K562 (cell line): ENCODE results near the gene CARMIL1. TPM values are rescaled to one million over a fixed set of nuclear protein-coding genes. Genes with fewer than 3 reads are reported as not detected.

Experiments used
- ATAC-seq: fragments of 200-7000 bp; cut with Tn5 transposase; 3 replicates; pipeline ENCODE4 v1.9.1; 2020; ENCODE audit warnings: moderate library complexity
- BruUV-seq: library from RNA; stranded (reverse); fragments of 400-500 nt; replicated peaks from 2 replicates; lab custom pipeline; 2021; lab: Mats Ljungman, UMichigan
- CTCF ChIA-PET: fragments of 300-600 bp; formaldehyde crosslinking; extraction: SDS; loops from one replicate; lab custom pipeline; 2021; ENCODE audit warnings: low intra/inter-chr PET ratio; lab: Yijun Ruan, JAX
- POLR2A ChIA-PET: fragments of 300-600, 350-650 bp; sonication (Branson Sonifier 250); formaldehyde crosslinking; extraction: SDS; loops from one replicate; lab custom pipeline; 2021; ENCODE audit warnings: antibody characterized with exemption, inconsistent platforms; lab: Yijun Ruan, JAX
- DNase-seq, 4 experiments: peaks; one replicate each; pipeline versions ENCODE4 v3.0.0 to v3.0.0-alpha.2; 2011 to 2018; ENCODE audit warnings: low spot score in 3 of 4, mixed read lengths in 3 of 4; ENCODE audit errors: extremely low read depth in 1 of 4
- FAIRE-seq: peaks from 2 replicates; lab custom pipeline; 2011; peaks lifted over from hg19 to GRCh38; lab: Jason Lieb, UNC
- H2AFZ ChIP-seq: 2 replicates; pipeline ENCODE4 v1.6.0; 2011; ENCODE audit warnings: low read depth, low read length, control low read depth, inconsistent platforms
- H3K27ac ChIP-seq: fragments of 200-600 bp; 3 replicates; pipeline ENCODE4 v1.8.0; 2011; ENCODE audit warnings: low read depth, mild to moderate bottlenecking, control low read depth, inconsistent platforms, low read length, moderate library complexity, mixed read lengths; ENCODE audit errors: extremely low read depth
- H3K27me3 ChIP-seq, 2 experiments: fragments of 300-600 bp in 1 of 2; 2 replicates in 1 of 2; 3 replicates in 1 of 2; pipeline versions ENCODE4 v1.6.0 to v1.8.0; 2011; ENCODE audit warnings: inconsistent platforms in 2 of 2, low read length in 2 of 2, mild to moderate bottlenecking in 1 of 2, mixed read lengths in 1 of 2, moderate library complexity in 1 of 2; ENCODE audit not compliant: control insufficient read depth in 2 of 2, insufficient read depth in 2 of 2
- H3K36me3 ChIP-seq: fragments of 300-600 bp; 3 replicates; pipeline ENCODE4 v1.8.0; 2011; ENCODE audit warnings: mild to moderate bottlenecking, low read length, inconsistent platforms; ENCODE audit not compliant: control insufficient read depth, insufficient read depth
- H3K4me1 ChIP-seq, 2 experiments: fragments of 200-600 bp in 1 of 2; replicated peaks in 1 of 2; 2 replicates in 1 of 2; 3 replicates in 1 of 2; pipeline versions ENCODE4 v1.5.1 to v1.8.0; 2011; ENCODE audit warnings: inconsistent platforms in 2 of 2, low read length in 2 of 2, mild to moderate bottlenecking in 1 of 2, mixed read lengths in 1 of 2, moderate library complexity in 1 of 2; ENCODE audit not compliant: control insufficient read depth in 2 of 2, insufficient read depth in 2 of 2
- H3K4me2 ChIP-seq: 2 replicates; pipeline ENCODE4 v1.6.1; 2011; ENCODE audit warnings: low read length, control low read depth, inconsistent platforms, mixed read lengths; ENCODE audit not compliant: insufficient read depth
- H3K4me3 ChIP-seq: fragments of 200-600 bp; sonication (generic), shearing (Covaris generic); 2 replicates; pipeline ENCODE4 v1.5.1; 2016; ENCODE audit warnings: control low read depth, inconsistent platforms
- H3K79me2 ChIP-seq: fragments of 200-600 bp; 3 replicates; pipeline ENCODE4 v1.8.0; 2011; ENCODE audit warnings: low read length, inconsistent platforms; ENCODE audit not compliant: control insufficient read depth, insufficient read depth
- H3K9ac ChIP-seq, 2 experiments: 2 replicates each; pipeline versions ENCODE4 v1.6.0 to v1.6.1; 2011; ENCODE audit warnings: low read depth in 2 of 2, low read length in 2 of 2, control low read depth in 1 of 2, inconsistent platforms in 1 of 2, mild to moderate bottlenecking in 1 of 2, mixed read lengths in 1 of 2; ENCODE audit not compliant: insufficient read depth in 1 of 2
- H3K9me1 ChIP-seq: one replicate; pipeline ENCODE4 v1.6.0; 2011; ENCODE audit warnings: inconsistent platforms, mild to moderate bottlenecking, low read length, moderate library complexity; ENCODE audit not compliant: control insufficient read depth, insufficient read depth
- H3K9me3 ChIP-seq: replicated peaks from 2 replicates; pipeline ENCODE4 v1.5.1; 2011; ENCODE audit warnings: low read depth, low read length, inconsistent platforms; ENCODE audit not compliant: control insufficient read depth, insufficient read depth
- H4K20me1 ChIP-seq: replicated peaks from 2 replicates; pipeline ENCODE4 v1.6.1; 2011; ENCODE audit warnings: low read length, inconsistent platforms, mixed read lengths; ENCODE audit not compliant: control insufficient read depth, insufficient read depth
- ARHGAP35 ChIP-seq: fragments of 450-650 bp; IDR thresholded peaks from 2 replicates; pipeline ENCODE4 v1.6.1; 2018; ENCODE audit not compliant: partially characterized antibody
- HSF4 ChIP-seq: fragments of 250-450 bp; sonication (Bioruptor Pico); IDR thresholded peaks from 2 replicates; pipeline ENCODE4 v2.1.2; 2022; ENCODE audit warnings: mild to moderate bottlenecking, moderate library complexity, borderline replicate concordance
- MAFK ChIP-seq: IDR thresholded peaks from 2 replicates; pipeline ENCODE4 v1.6.1; 2011; ENCODE audit warnings: low read length, improper control_type of control experiment
- SMAD4 ChIP-seq: fragments of 250-450 bp; sonication (Bioruptor Pico); conservative IDR thresholded peaks from 2 replicates; pipeline ENCODE4 v1.8.0; 2021; ENCODE audit warnings: inconsistent platforms, mild to moderate bottlenecking, moderate library complexity
- TEAD4 ChIP-seq, 2 experiments: sonication (generic) in 1 of 2; formaldehyde crosslinking in 1 of 2; IDR thresholded peaks; 2 replicates each; pipeline versions ENCODE4 v1.6.1 to v1.8.0; 2012 to 2022; ENCODE audit warnings: borderline replicate concordance in 1 of 2, inconsistent platforms in 1 of 2, low read length in 1 of 2, mild to moderate bottlenecking in 1 of 2, missing genetic modification reagents in 1 of 2
- ZNF124 ChIP-seq: sonication (generic); formaldehyde crosslinking; IDR thresholded peaks from 2 replicates; pipeline ENCODE4 v1.8.1; 2022; ENCODE audit warnings: missing genetic modification reagents
- ZNF197 ChIP-seq: fragments of 200-800 bp; sonication (Bioruptor generic); IDR thresholded peaks from 2 replicates; pipeline ENCODE4 v1.6.1; 2016; ENCODE audit warnings: low read depth, missing genetic modification characterization, missing compliant biosample characterization
- ZNF436 ChIP-seq: fragments of 250-450, 450-650 bp; sonication (Bioruptor Pico); formaldehyde crosslinking; IDR thresholded peaks from 2 replicates; pipeline ENCODE4 v1.7.0; 2020; ENCODE audit warnings: mild to moderate bottlenecking
- ZNF584 ChIP-seq: fragments of 200-800 bp; sonication (Bioruptor generic); IDR thresholded peaks from 2 replicates; pipeline ENCODE4 v1.6.1; 2016; ENCODE audit warnings: low read depth, mild to moderate bottlenecking, missing genetic modification characterization, missing compliant biosample characterization
- WGBS: fragments of 100-300 bp; shearing (Covaris generic); methylation state at CpG from one replicate; pipeline ENCODE4 v1.1.6; 2016; ENCODE audit warnings: low coverage, mixed read lengths; ENCODE audit not compliant: insufficient coverage; ENCODE audit errors: missing lambda C conversion rate; 5-methylcytosine and 5-hydroxymethylcytosine counted together
- in situ Hi-C: fragments of 300-500 bp; cut with MboI; formaldehyde crosslinking; loops from 4 replicates; pipeline ENCODE4 v1.15.0; 2018; ENCODE audit warnings: inconsistent platforms, mixed read lengths
- intact Hi-C: fragments of 100-400 bp; cut with micrococcal nuclease; formaldehyde crosslinking; loops from 2 replicates; pipeline ENCODE4 v1.14.2; 2022
- polyA plus RNA-seq, 8 experiments: library from polyadenylated mRNA; depleted of rRNA in 4 of 8; stranded (reverse) in 5 of 8; unstranded in 3 of 8; fragments of >200 nt; fragmentation: Nextera tagmentation in 2 of 8; fragmentation: Illumina TruSeq in 1 of 8; extraction: Ambion mirVana in 2 of 8; extraction: Trizol in 1 of 8; gene quantifications; 2 replicates each; pipeline versions ENCODE4 v1.2.1 to v1.2.3, GENCODE V29; 2011 to 2014; ENCODE audit warnings: inconsistent platforms in 1 of 8, missing spikeins in 1 of 8
- total RNA-seq, 7 experiments: library from RNA; depleted of rRNA in 6 of 7; stranded (reverse); fragments of >200 nt in 6 of 7; fragmentation: Illumina TruSeq in 2 of 7; extraction: Trizol in 2 of 7; gene quantifications; 2 replicates each; pipeline versions ENCODE4 v1.2.1 to v1.2.3, GENCODE V29; 2011 to 2021; ENCODE audit warnings: low replicate concordance in 1 of 7
- TF ChIP-seq, protein P1 (sequence below): fragments of 450-650 bp; IDR thresholded peaks from 2 replicates; pipeline ENCODE4 v1.7.1; 2018; ENCODE audit warnings: mild to moderate bottlenecking, low read depth; ENCODE audit not compliant: partially characterized antibody
- TF ChIP-seq, protein P2 (sequence below): fragments of 450-650 bp; formaldehyde crosslinking; IDR thresholded peaks from 2 replicates; pipeline ENCODE4 v1.4.0; 2020; ENCODE audit warnings: mild to moderate bottlenecking, moderate library complexity

The CARMIL1 gene
- total and polyA plus RNA-seq, 9 of the 15 experiments (the other 6 are each of a cell fraction or from before 2014, with no cell fraction given) = 0.04 to 0.32 (median 0.10) TPM; not detected in 1

DNA sequence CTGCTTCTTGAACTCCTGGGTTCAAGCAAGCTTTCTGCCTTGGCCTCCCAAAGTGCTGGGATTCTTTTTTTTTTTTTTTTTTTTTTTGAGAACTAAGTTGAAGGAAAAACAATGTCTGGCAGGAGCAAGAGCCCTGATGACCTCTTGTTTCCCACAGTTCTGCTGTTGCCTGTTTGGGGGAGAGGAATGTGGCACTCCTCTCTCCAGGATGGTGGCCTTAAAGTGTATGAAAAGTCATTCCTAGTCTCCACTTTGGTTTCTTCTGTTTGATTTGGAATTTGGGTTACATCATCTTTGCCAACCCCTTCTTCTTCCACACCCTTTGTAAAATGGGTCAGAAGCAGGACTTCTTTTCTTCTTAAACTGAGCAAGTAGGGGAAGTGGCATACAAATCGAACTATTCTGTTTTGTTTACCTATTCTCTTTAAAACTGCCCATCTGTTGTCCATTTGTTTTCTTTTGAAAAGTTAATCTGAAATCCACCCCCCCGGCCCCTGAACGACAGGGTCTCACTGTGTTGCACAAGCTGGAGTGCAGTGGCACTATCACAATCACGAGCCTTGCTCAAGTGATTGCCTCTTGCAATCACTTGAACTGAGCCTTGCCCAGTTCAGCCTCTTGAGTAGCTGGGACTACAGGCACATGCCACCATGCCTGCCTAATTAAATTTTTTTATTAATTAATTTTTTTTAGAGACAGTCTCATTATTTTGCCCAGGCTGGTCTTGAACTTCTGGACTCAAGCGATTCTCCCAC lies 11.3 kb downstream of the CARMIL1 start:
- Histone ChIP-seq H3K27ac (no peak overlapping the region), H3K27me3 (no peaks in the 10 kb centered on the region), H3K79me2 (no peaks in the 10 kb centered on the region), H3K9me1 (no peaks in the 10 kb centered on the region), H2AFZ (no peak overlapping the region), H3K4me1 (no peaks in the 10 kb centered on the region), H3K9me3 (no peaks in the 10 kb centered on the region), H3K36me3 (no peaks in the 10 kb centered on the region), H3K4me3 (no peak overlapping the region), H4K20me1 (no peaks in the 10 kb centered on the region), H3K4me2 (no peak overlapping the region), H3K9ac (no peak overlapping the region)
- POLR2A ChIA-PET = no interaction called here
- 2% methylated on average over 5 of the region's 5 CpGs for WGBS
- ATAC-seq (no peak), DNase-seq (no peak), FAIRE-seq (no peak)
- in situ Hi-C loops = no loop called here
- intact Hi-C loops = no loop called here
- no peak for TF ChIP-seq ARHGAP35
- no peak for TF ChIP-seq ZNF584 (CRISPR knock-in tag)
- no peak for TF ChIP-seq ZNF197
- no peak for TF ChIP-seq ZNF124 (CRISPR knock-in tag)
- TF ChIP-seq SMAD4 (CRISPR knock-in tag) = no peak
- TF ChIP-seq, protein P1, sequence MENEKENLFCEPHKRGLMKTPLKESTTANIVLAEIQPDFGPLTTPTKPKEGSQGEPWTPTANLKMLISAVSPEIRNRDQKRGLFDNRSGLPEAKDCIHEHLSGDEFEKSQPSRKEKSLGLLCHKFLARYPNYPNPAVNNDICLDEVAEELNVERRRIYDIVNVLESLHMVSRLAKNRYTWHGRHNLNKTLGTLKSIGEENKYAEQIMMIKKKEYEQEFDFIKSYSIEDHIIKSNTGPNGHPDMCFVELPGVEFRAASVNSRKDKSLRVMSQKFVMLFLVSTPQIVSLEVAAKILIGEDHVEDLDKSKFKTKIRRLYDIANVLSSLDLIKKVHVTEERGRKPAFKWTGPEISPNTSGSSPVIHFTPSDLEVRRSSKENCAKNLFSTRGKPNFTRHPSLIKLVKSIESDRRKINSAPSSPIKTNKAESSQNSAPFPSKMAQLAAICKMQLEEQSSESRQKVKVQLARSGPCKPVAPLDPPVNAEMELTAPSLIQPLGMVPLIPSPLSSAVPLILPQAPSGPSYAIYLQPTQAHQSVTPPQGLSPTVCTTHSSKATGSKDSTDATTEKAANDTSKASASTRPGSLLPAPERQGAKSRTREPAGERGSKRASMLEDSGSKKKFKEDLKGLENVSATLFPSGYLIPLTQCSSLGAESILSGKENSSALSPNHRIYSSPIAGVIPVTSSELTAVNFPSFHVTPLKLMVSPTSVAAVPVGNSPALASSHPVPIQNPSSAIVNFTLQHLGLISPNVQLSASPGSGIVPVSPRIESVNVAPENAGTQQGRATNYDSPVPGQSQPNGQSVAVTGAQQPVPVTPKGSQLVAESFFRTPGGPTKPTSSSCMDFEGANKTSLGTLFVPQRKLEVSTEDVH = no peak
- no peak for TF ChIP-seq TEAD4 (IDR thresholded peaks at IDR 0.05; ENCODE audit: low read length)
- TF ChIP-seq TEAD4 (CRISPR knock-in tag; IDR thresholded peaks at IDR 0.05; ENCODE audit: borderline replicate concordance) = no peak
- no peak for TF ChIP-seq HSF4 (CRISPR knock-in tag)
- no peak for TF ChIP-seq MAFK
- TF ChIP-seq, protein P2, sequence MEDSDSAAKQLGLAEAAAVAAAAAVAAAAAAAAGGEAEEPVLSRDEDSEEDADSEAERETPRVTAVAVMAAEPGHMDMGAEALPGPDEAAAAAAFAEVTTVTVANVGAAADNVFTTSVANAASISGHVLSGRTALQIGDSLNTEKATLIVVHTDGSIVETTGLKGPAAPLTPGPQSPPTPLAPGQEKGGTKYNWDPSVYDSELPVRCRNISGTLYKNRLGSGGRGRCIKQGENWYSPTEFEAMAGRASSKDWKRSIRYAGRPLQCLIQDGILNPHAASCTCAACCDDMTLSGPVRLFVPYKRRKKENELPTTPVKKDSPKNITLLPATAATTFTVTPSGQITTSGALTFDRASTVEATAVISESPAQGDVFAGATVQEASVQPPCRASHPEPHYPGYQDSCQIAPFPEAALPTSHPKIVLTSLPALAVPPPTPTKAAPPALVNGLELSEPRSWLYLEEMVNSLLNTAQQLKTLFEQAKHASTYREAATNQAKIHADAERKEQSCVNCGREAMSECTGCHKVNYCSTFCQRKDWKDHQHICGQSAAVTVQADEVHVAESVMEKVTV (CRISPR knock-in tag) = no peak
- no peak for TF ChIP-seq ZNF436 (CRISPR knock-in tag)
- no TSS peak for BruUV-seq
- CTCF ChIA-PET = no interaction called here
